Measurements from ENCODE around the gene TNS3. TPM values are rescaled to one million over a fixed set of nuclear protein-coding genes. Genes with fewer than 3 reads are reported as not detected.

TNS3 gene
- total RNA-seq, 1 experiment from 2014 or later = 97.2 TPM

GRCh38 chr7:47430422-47430821 lies 151.5 kb downstream of the TNS3 start:
- DNase-seq (ENCODE audit: low spot score) = no peak

GRCh38 chr7:47428768-47429472 lies 153.0 kb downstream of the TNS3 start:
- no peak for DNase-seq (ENCODE audit: low spot score)

GRCh38 chr7:47428052-47428767 lies 153.7 kb downstream of the TNS3 start:
- DNase-seq (ENCODE audit: low spot score) = no peak

- DNase-seq (ENCODE audit: low spot score) = no peak
Measured at GRCh38 chr7:47427051-47427643, 154.8 kb downstream of the TNS3 start.

GRCh38 chr7:47424523-47424922 lies 157.4 kb downstream of the TNS3 start:
- DNase-seq (ENCODE audit: low spot score) = no peak

GRCh38 chr7:47423196-47423595 lies 158.7 kb downstream of the TNS3 start:
- no peak for DNase-seq (ENCODE audit: low spot score)

GRCh38 chr7:47422611-47423010 lies 159.3 kb downstream of the TNS3 start:
- no peak for DNase-seq (ENCODE audit: low spot score)

- no peak for DNase-seq (ENCODE audit: low spot score)
Measured at GRCh38 chr7:47421456-47421855, 160.5 kb downstream of the TNS3 start.

- DNase-seq (ENCODE audit: low spot score) = no peak
Measured at GRCh38 chr7:47420122-47420780, 161.7 kb downstream of the TNS3 start.

- no peak for DNase-seq (ENCODE audit: low spot score)
Measured at GRCh38 chr7:47419471-47419870, 162.4 kb downstream of the TNS3 start.

GRCh38 chr7:47418601-47419309 lies 163.2 kb downstream of the TNS3 start:
- peak; percentile 31 for DNase-seq (ENCODE audit: low spot score)

- DNase-seq (ENCODE audit: low spot score) = no peak
Measured at GRCh38 chr7:47416492-47417480, 165.1 kb downstream of the TNS3 start.

GRCh38 chr7:47415318-47416212 lies 166.3 kb downstream of the TNS3 start:
- no peak for DNase-seq (ENCODE audit: low spot score)

GRCh38 chr7:47414342-47415317 lies 167.3 kb downstream of the TNS3 start:
- DNase-seq (ENCODE audit: low spot score) = no peak

GRCh38 chr7:47413526-47414341 lies 168.2 kb downstream of the TNS3 start:
- no peak for DNase-seq (ENCODE audit: low spot score)

GRCh38 chr7:47411901-47412300 lies 170.0 kb downstream of the TNS3 start:
- DNase-seq (ENCODE audit: low spot score) = no peak

- no peak for DNase-seq (ENCODE audit: low spot score)
Measured at GRCh38 chr7:47411281-47411869, 170.5 kb downstream of the TNS3 start.

Data from A172 (cell line).